GM18870 (cell line): ENCODE results near the gene C2.

Experiments
- ATAC-seq: cut with Tn5 transposase; IDR thresholded peaks from one replicate; pipeline ENCODE4 v1.9.1; 2021; ENCODE audit warnings: moderate library complexity; ENCODE audit not compliant: unreplicated experiment

Gene C2

DNA sequence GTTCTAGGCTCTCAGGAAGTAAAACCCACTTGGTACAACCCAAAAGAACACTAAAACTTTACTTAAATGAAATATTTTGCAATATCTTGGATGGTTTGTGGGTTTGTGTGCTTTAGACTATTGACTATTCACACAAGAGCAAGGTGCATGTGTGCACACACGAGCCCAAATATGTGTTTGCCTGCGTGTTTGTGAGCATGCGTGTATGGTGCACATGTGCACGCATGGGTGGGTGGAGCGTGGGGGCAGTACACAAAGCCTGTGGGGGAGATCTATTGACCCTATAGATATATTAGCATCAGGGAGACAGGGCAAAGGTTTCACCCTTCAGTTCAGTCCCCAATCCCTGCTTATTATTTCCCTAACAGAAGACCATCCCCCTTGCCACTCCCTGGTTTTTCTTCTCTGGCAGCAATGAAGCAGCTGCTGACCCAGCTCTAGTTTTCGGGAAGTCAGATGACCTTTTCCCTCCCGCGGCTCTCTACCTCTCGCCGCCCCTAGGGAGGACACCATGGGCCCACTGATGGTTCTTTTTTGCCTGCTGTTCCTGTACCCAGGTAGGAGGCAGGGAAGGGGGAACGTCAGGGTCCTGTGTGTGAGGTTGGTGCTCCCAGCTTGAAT lies at the start of gene C2:
Gene C2 (plus strand): TSS at position 476 of the 621 bp plus-strand sequence. CDS start 36 bp downstream, at position 512.
- ATAC-seq: no peak

- no peak for ATAC-seq
Observed at GRCh38 chr6:31878222-31878621, 49.3 kb upstream of the C2 start.

GRCh38 chr6:31878726-31879125 lies 48.8 kb upstream of the C2 start, which contains the start of gene SLC44A4:
SLC44A4 (minus strand) TSS chr6:31878997; CDS start chr6:31878980, 17 bp downstream.
- ATAC-seq: no peak

- no peak for ATAC-seq
Observed at GRCh38 chr6:31879143-31879542, 48.4 kb upstream of the C2 start.

- ATAC-seq: no peak
Observed at GRCh38 chr6:31879901-31880300, 47.6 kb upstream of the C2 start.

DNA sequence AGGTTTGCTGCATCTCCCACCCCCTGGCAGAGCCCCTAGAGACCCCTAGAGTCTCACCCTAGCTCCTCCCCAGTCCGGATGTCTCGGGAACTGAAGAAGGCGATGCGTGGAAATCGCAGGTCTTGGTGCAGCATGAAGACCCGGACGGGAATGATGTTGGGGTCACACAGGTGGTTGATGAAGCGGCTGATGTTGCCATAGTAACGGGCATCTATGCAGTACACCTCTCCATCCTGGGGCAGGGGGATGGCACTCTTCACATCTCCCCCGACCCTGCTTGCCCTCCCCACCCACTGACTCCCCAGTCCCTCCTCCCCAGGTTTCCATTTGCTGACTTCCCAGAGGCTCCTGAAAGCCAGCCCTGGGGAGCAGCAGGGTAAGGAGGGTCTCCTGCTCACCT lies 46.9 kb upstream of the C2 start:
- ATAC-seq: no peak

GRCh38 chr6:31881136-31881859 lies 46.2 kb upstream of the C2 start:
- no peak for ATAC-seq

DNA sequence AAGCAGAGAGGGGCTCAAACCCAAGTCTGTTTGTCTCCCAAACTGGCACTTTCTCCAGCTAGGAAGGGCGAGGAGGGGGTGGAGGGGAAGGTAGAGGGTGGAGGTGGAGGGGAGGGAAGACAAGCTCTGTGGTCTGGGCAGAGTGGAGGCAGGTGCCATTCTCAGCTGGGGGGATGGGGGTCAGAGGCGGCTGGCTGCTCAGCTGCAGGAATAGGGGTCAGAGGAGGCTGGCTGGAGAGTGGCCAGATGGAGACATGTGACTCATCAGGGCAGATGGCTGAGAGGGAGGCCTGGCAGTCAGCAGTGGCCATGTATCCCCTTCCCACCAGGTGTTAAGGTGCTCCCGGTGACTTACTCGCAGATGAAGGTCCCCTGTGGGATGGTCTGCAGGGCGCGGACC lies 45.2 kb upstream of the C2 start:
- no peak for ATAC-seq

GRCh38 chr6:31883676-31884075 lies 43.8 kb upstream of the C2 start:
- ATAC-seq: no peak

- no peak for ATAC-seq
Observed at GRCh38 chr6:31884528-31885035, 42.9 kb upstream of the C2 start.

DNA sequence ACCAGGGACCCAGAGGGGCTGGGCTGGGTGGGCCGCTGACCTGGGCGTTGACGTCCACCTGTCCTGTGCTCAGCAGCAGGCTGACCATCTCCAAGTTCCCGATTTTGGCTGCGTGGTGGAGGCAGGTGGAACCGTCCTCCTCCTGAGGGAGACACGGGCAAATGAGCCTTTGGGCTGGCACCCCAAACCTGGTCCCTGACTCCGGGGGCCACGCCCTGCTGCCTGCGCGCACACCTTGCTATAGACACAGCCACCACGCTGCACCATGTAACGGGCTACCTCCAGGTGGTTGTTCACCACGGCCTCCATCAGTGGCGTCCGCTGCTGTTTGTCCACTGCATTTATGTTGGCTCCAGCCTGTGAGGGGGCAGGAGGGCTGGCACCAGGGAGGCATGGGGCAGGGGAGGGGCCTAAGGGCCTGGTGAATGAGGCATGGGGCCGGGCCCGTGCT lies 41.0 kb upstream of the C2 start:
- no peak for ATAC-seq

DNA sequence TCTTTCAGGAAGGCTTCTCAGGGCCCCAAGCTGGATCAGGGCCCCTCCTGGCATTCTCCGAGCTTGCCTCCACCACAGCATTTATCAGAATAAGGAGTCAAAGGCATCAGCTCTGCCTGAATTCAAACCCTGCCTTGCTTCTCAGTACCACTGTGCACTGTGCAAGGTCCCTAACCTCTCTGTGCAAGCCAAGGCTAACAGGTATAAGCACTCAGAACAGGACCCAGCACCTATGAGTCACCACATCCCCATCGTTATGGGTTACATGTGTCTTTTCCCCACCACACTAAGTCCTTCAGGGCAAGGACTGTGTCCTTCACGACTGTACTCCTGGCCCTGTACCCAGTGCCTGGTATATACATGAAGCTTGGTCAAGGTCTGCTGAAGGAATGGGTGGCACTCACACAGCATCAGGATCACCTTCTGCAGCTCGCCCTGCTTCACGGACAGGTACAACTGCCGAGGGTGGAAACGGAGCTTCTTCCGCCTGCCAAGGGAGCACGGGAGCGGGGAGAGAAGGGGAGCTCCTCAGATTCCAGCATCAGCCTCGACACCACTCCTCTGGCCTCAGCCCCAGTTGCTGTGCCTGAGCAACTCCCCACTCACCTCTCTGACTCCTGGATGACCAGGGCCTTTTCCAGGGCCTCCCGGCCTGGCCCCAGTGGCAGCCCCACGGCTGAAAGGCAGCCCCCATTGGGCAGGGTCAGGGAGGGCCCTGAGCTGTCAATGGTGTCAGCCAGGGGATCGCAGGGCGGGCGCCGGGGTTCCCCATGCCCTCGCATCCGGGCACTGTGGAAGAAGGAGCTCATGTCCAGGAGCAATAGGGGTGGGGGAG lies 40.1 kb upstream of the C2 start:
- no peak for ATAC-seq

GRCh38 chr6:31888276-31889258 lies 39.0 kb upstream of the C2 start:
- ATAC-seq: no peak

- ATAC-seq: no peak
Observed at GRCh38 chr6:31889331-31889972, 38.1 kb upstream of the C2 start.

DNA sequence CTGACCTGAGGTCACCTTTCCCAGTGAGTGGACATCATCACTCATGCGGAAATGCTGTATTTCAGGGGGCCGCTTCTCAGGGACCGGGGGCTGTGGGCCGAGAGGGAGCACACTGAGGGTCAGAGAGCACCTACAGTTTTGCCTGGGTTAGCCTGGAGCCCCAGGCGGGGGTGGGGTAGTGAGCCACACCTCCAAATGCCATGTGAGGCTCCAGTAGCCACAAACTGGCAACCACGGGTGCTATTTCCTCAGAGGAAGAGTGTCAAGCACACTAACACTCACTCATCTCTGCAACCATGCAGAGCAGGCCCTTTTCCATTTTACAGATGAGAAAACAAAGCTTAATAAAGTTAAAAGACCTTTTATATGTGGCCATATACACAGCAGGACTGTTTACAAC lies 34.7 kb upstream of the C2 start:
- no peak for ATAC-seq

- ATAC-seq: no peak
Observed at GRCh38 chr6:31896493-31896855, 31.0 kb upstream of the C2 start.

- ATAC-seq: no peak
Observed at GRCh38 chr6:31896856-31897611, 30.5 kb upstream of the C2 start.

- ATAC-seq: no peak
Observed at GRCh38 chr6:31897612-31898382, 29.7 kb upstream of the C2 start, which contains the start of gene EHMT2. EHMT2 (minus strand) TSS chr6:31897698; CDS start chr6:31897677, 21 bp downstream.
